OCI-M2 (cell line): Measurements from ENCODE around the gene SPATC1L.

Source experiments
- DNase-seq: peaks from one replicate; lab custom pipeline; 2025; ENCODE audit not compliant: unreplicated experiment; lab: John Stamatoyannopoulos, UW

The SPATC1L gene

GRCh38 chr21:46111193-46111571, 73.1 kb downstream of the SPATC1L start:
- no peak for DNase-seq
